ENCODE measurements around the gene SETD4.
A peak's percentile ranks its signal among the peaks of the same experiment; 100 is the strongest.

The SETD4 gene

GRCh38 chr21:36047139-36047538 is 13.2 kb downstream of the SETD4 start:
- ATAC-seq (no peak), DNase-seq (no peak)

GRCh38 chr21:36045993-36046392 is 14.3 kb downstream of the SETD4 start:
- DNase-seq: no peak
- no peak for ATAC-seq

- ATAC-seq (no peak), DNase-seq (no peak)
These were observed 16.3 kb downstream of the SETD4 start for GRCh38 chr21:36044056-36044455.

- no peak for DNase-seq
- no peak for ATAC-seq
These were observed 18.4 kb downstream of the SETD4 start for GRCh38 chr21:36041910-36042309.

- no peak for ATAC-seq
- DNase-seq: no peak
These were observed 19.9 kb downstream of the SETD4 start for GRCh38 chr21:36040389-36040788.

GRCh38 chr21:36039861-36040260 is 20.5 kb downstream of the SETD4 start:
- no peak for DNase-seq
- ATAC-seq: peak; percentile 14

- no peak for ATAC-seq
These were observed 21.4 kb downstream of the SETD4 start for GRCh38 chr21:36038701-36039497.

GRCh38 chr21:36035381-36035791 is 24.9 kb downstream of the SETD4 start:
- ATAC-seq: no peak

More at GRCh38 chr21:36038701-36039497, 21.4 kb downstream of the SETD4 start:
- DNase-seq: no peak

GRCh38 chr21:36034211-36034913 is 26.0 kb downstream of the SETD4 start:
- ATAC-seq: no peak
- no peak for DNase-seq

More at GRCh38 chr21:36035381-36035791, 24.9 kb downstream of the SETD4 start:
- no peak for DNase-seq

GRCh38 chr21:36032647-36033406 is 27.5 kb downstream of the SETD4 start:
- no peak for ATAC-seq
- DNase-seq: no peak

GRCh38 chr21:36030581-36031189 is 29.6 kb downstream of the SETD4 start:
- no peak for ATAC-seq

GRCh38 chr21:36029309-36029708 is 31.0 kb downstream of the SETD4 start:
- DNase-seq (no peak), ATAC-seq (no peak)

More at GRCh38 chr21:36030581-36031189, 29.6 kb downstream of the SETD4 start:
- no peak for DNase-seq

- ATAC-seq: peak; percentile 83
- DNase-seq: peak; percentile 65
These were observed 31.9 kb downstream of the SETD4 start for GRCh38 chr21:36028127-36029069.

- DNase-seq (no peak), ATAC-seq (no peak)
These were observed 33.0 kb downstream of the SETD4 start for GRCh38 chr21:36027347-36027746.

GRCh38 chr21:36024782-36025181 is 35.5 kb downstream of the SETD4 start:
- DNase-seq: no peak
- no peak for ATAC-seq

- no peak for ATAC-seq
- no peak for DNase-seq
These were observed 37.2 kb downstream of the SETD4 start for GRCh38 chr21:36023092-36023480.

GRCh38 chr21:36022427-36023091 is 37.8 kb downstream of the SETD4 start:
- ATAC-seq (no peak), DNase-seq (no peak)

GRCh38 chr21:36021251-36021837 is 39.0 kb downstream of the SETD4 start:
- no peak for DNase-seq
- ATAC-seq: no peak

GRCh38 chr21:36015045-36015444 is 45.3 kb downstream of the SETD4 start:
- ATAC-seq: no peak
- DNase-seq: no peak

GRCh38 chr21:36010801-36011200 is 49.5 kb downstream of the SETD4 start:
- ATAC-seq (no peak), DNase-seq (no peak)

All from stimulated activated naive CD8-positive, alpha-beta T cell treated with anti-CD3 and anti-CD28 coated beads, Interleukin-15, Interleukin-2, amounts not matched to agents 100 U/mL and 50 U/mL, for 24 hours (primary cell).